ENCODE data around the gene CHST8.

The CHST8 gene

DNA sequence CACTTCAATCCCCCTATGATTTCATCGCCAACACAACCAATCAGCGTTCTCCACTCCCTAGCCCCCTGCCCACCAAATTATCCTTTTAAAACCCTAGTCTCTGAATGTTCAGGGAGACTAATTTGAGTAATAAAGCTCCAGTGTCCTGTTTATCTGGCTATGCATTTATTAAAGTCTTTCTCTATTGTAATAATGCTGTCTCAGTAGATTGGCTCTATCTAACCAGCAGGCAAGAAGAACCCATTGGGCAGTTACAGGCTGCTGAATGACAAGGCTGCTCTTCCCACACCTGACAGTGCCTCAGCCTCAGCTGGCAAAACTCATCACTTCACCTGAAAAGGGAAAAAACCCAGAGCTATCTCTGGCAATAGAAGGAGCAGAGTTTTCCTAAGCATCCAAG, 20.2 kb upstream of the CHST8 start:
- Histone ChIP-seq H3K27me3 (ENCODE audit: insufficient read depth, poor library complexity, severe bottlenecking) (no peaks in the 10 kb centered on the region), H3K27ac (replicated peaks) (no peak overlapping the region), H3K4me3 (replicated peaks; ENCODE audit: insufficient read depth, low read length) (no peak overlapping the region)
- DNase-seq (ENCODE audit: low read depth in 1 of 2, low spot score in 1 of 2), result no peak
- no peak for TF ChIP-seq CTCF (IDR thresholded peaks at IDR 0.05; ENCODE audit: insufficient read depth, low read length)
- no peak for TF ChIP-seq SPI1 (IDR thresholded peaks at IDR 0.05; ENCODE audit: borderline replicate concordance, low read depth)
- TF ChIP-seq POLR2AphosphoS5 (IDR thresholded peaks at IDR 0.05; ENCODE audit: low read depth), result no peak
- TF ChIP-seq REST (IDR thresholded peaks at IDR 0.05; ENCODE audit: insufficient replicate concordance, low read depth), result no peak
- no peak for TF ChIP-seq GABPA (IDR thresholded peaks at IDR 0.05; ENCODE audit: low read depth)

GRCh38 chr19:33602576-33603204, 19.1 kb upstream of the CHST8 start:
- DNase-seq (ENCODE audit: low read depth in 1 of 2, low spot score in 1 of 2), result no peak
- TF ChIP-seq GABPA (IDR thresholded peaks at IDR 0.05; ENCODE audit: low read depth), result no peak
- no peak for TF ChIP-seq SPI1 (IDR thresholded peaks at IDR 0.05; ENCODE audit: borderline replicate concordance, low read depth)
- TF ChIP-seq REST (IDR thresholded peaks at IDR 0.05; ENCODE audit: insufficient replicate concordance, low read depth), result no peak
- TF ChIP-seq CTCF (IDR thresholded peaks at IDR 0.05; ENCODE audit: insufficient read depth, low read length), result no peak
- TF ChIP-seq POLR2AphosphoS5 (IDR thresholded peaks at IDR 0.05; ENCODE audit: low read depth), result no peak
- Histone ChIP-seq H3K4me3 (replicated peaks; ENCODE audit: insufficient read depth, low read length) (no peak overlapping the region), H3K27me3 (ENCODE audit: insufficient read depth, poor library complexity, severe bottlenecking) (no peaks in the 10 kb centered on the region), H3K27ac (replicated peaks) (no peak overlapping the region)

GRCh38 chr19:33603377-33603776, 18.4 kb upstream of the CHST8 start:
- DNase-seq (ENCODE audit: low read depth in 1 of 2, low spot score in 1 of 2), result no peak

More at GRCh38 chr19:33603377-33603776, 18.4 kb upstream of the CHST8 start:
- Histone ChIP-seq H3K27ac (replicated peaks) (no peak overlapping the region), H3K4me3 (replicated peaks; ENCODE audit: insufficient read depth, low read length) (no peak overlapping the region), H3K27me3 (ENCODE audit: insufficient read depth, poor library complexity, severe bottlenecking) (no peaks in the 10 kb centered on the region)
- no peak for TF ChIP-seq POLR2AphosphoS5 (IDR thresholded peaks at IDR 0.05; ENCODE audit: low read depth)
- no peak for TF ChIP-seq CTCF (IDR thresholded peaks at IDR 0.05; ENCODE audit: insufficient read depth, low read length)
- TF ChIP-seq GABPA (IDR thresholded peaks at IDR 0.05; ENCODE audit: low read depth), result no peak
- TF ChIP-seq SPI1 (IDR thresholded peaks at IDR 0.05; ENCODE audit: borderline replicate concordance, low read depth), result no peak
- TF ChIP-seq REST (IDR thresholded peaks at IDR 0.05; ENCODE audit: insufficient replicate concordance, low read depth), result no peak

Data from HL-60 (cell line).